Measurements from ENCODE around the gene ZNF197. TPM values are rescaled to one million over a fixed set of nuclear protein-coding genes. Genes with fewer than 3 reads are reported as not detected.

ZNF197 gene
- polyA plus RNA-seq, 1 donor (not counting 4 experiments of a cell fraction or from before 2014, with no cell fraction given): 8.8 TPM

DNA sequence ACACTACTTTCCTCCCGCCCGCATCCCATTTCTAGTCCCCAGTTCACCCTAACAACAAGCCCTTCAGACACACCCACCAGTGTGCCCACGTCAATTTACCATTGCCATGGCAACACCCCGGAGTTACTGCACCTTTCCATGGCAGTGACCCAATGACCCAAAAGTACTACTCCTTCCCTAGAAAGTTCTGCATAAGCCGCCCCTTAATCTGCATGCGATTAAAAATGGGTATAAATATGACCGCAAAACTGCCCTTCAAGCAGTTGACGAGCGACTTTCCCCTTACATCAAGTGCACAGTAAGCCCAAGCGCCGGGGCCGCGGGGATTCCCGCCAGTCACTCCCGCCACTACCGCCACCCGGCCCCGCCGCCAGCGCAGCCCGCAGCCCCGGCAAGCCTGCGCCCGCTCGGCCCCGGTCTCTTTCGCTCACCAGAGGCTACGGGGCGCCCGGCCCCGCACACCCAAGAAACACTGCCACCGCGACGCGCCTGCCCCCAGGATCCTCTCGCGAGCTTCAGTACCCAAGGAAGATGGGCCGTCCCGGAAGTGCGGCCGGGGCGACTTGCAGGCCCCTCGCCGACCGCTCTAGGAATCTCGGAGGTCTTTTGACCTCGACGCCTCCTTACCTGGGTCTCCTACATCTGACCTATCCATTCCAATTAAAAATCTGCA is 60.4 kb downstream of the ZNF197 start:
- H2AFZ ChIP-seq (ENCODE audit: control insufficient read depth, low read length): peak overlapping the region; percentile 81
- no peaks in the 10 kb centered on the region for H3K9me1 ChIP-seq (ENCODE audit: control insufficient read depth, extremely low read depth, insufficient read depth, low read length)
- no peak for FAIRE-seq
- no peak for DNase-seq (ENCODE audit: low read depth, low spot score)
- H3K4me1 ChIP-seq (ENCODE audit: control insufficient read depth, extremely low read depth, insufficient read depth, low read length): peaks cover 4% of the 10 kb centered on the region
- no peaks in the 10 kb centered on the region for H3K27me3 ChIP-seq (ENCODE audit: control insufficient read depth, extremely low read depth, insufficient read depth, low read length)
- H3K4me2 ChIP-seq (ENCODE audit: control insufficient read depth, extremely low read depth, insufficient read depth, low read depth, low read length): peak overlapping the region; percentile 88
- H3K9ac ChIP-seq (ENCODE audit: control insufficient read depth, extremely low read depth, insufficient read depth, low read length): peak overlapping the region; percentile 66
- H3K36me3 ChIP-seq (ENCODE audit: control insufficient read depth in 2 of 2, extremely low read depth in 1 of 2, insufficient read depth in 2 of 2, low read length in 2 of 2): no peaks in the 10 kb centered on the region
- TF ChIP-seq, protein P1, sequence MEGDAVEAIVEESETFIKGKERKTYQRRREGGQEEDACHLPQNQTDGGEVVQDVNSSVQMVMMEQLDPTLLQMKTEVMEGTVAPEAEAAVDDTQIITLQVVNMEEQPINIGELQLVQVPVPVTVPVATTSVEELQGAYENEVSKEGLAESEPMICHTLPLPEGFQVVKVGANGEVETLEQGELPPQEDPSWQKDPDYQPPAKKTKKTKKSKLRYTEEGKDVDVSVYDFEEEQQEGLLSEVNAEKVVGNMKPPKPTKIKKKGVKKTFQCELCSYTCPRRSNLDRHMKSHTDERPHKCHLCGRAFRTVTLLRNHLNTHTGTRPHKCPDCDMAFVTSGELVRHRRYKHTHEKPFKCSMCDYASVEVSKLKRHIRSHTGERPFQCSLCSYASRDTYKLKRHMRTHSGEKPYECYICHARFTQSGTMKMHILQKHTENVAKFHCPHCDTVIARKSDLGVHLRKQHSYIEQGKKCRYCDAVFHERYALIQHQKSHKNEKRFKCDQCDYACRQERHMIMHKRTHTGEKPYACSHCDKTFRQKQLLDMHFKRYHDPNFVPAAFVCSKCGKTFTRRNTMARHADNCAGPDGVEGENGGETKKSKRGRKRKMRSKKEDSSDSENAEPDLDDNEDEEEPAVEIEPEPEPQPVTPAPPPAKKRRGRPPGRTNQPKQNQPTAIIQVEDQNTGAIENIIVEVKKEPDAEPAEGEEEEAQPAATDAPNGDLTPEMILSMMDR (optimal IDR thresholded peaks at IDR 0.05 in 1 of 3, IDR thresholded peaks at IDR 0.05 in 1 of 3, conservative IDR thresholded peaks at IDR 0.05 in 1 of 3; ENCODE audit: extremely low read depth in 1 of 3, insufficient read depth in 2 of 3, low read length in 3 of 3): no peak
- TF ChIP-seq EZH2 (IDR thresholded peaks at IDR 0.05; ENCODE audit: low read length): no peak
- H3K9me3 ChIP-seq (ENCODE audit: control insufficient read depth, low read depth, low read length): no peaks in the 10 kb centered on the region
- peak overlapping the region; percentile 15 for H3K27ac ChIP-seq (ENCODE audit: control insufficient read depth, insufficient read depth, low read length)
- H3K79me2 ChIP-seq (ENCODE audit: control insufficient read depth, insufficient read depth, low read length): no peaks in the 10 kb centered on the region
- dilution Hi-C loops (cut with MboI; ENCODE audit: extremely low pct_ligation_motif_present, low sequenced_read_pairs): no loop called here
- no peaks in the 10 kb centered on the region for H4K20me1 ChIP-seq (ENCODE audit: control insufficient read depth, extremely low read depth, insufficient read depth, low read length)
- peak overlapping the region; percentile 55 to 71 (median 68) for H3K4me3 ChIP-seq (ENCODE audit: control insufficient read depth in 2 of 3, extremely low read depth in 1 of 3, insufficient read depth in 2 of 3, low read depth in 1 of 3, low read length in 3 of 3)

DNA sequence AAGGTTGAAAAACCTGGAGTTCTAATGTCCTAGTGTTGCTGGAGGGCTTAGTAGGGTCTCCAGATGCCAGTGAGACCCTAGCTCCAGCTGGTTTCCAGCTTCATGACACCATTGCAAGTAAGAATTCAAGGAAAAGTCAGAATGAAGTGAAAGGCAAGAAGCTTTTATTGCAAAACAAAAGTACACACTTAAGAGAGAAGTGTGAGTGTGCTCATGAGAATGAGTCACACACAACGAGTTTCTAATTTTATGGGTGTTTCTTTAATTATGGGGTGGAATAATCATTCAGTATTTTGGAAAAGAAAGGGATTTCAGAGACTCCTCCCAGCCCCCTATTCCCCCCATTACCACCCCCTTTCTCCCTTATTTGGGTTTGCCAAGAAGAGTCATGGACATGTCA is 63.1 kb downstream of the ZNF197 start:
- Histone ChIP-seq H3K4me2 (ENCODE audit: control insufficient read depth, extremely low read depth, insufficient read depth, low read depth, low read length) (no peak overlapping the region), H3K9ac (ENCODE audit: control insufficient read depth, extremely low read depth, insufficient read depth, low read length) (no peak overlapping the region), H3K27ac (ENCODE audit: control insufficient read depth, insufficient read depth, low read length) (no peak overlapping the region), H3K36me3 (ENCODE audit: control insufficient read depth in 2 of 2, extremely low read depth in 1 of 2, insufficient read depth in 2 of 2, low read length in 2 of 2) (no peaks in the 10 kb centered on the region), H3K4me1 (ENCODE audit: control insufficient read depth, extremely low read depth, insufficient read depth, low read length) (peaks cover 4% of the 10 kb centered on the region), H3K9me1 (ENCODE audit: control insufficient read depth, extremely low read depth, insufficient read depth, low read length) (no peaks in the 10 kb centered on the region), H3K79me2 (ENCODE audit: control insufficient read depth, insufficient read depth, low read length) (no peaks in the 10 kb centered on the region), H4K20me1 (ENCODE audit: control insufficient read depth, extremely low read depth, insufficient read depth, low read length) (no peaks in the 10 kb centered on the region), H3K4me3 (ENCODE audit: control insufficient read depth in 2 of 3, extremely low read depth in 1 of 3, insufficient read depth in 2 of 3, low read depth in 1 of 3, low read length in 3 of 3) (no peak overlapping the region), H3K27me3 (ENCODE audit: control insufficient read depth, extremely low read depth, insufficient read depth, low read length) (no peaks in the 10 kb centered on the region), H3K9me3 (ENCODE audit: control insufficient read depth, low read depth, low read length) (no peaks in the 10 kb centered on the region), H2AFZ (ENCODE audit: control insufficient read depth, low read length) (no peak overlapping the region)
- DNase-seq (ENCODE audit: low read depth, low spot score) (no peak), FAIRE-seq (no peak)
- TF ChIP-seq, protein P1 (optimal IDR thresholded peaks at IDR 0.05 in 1 of 3, IDR thresholded peaks at IDR 0.05 in 1 of 3, conservative IDR thresholded peaks at IDR 0.05 in 1 of 3; ENCODE audit: extremely low read depth in 1 of 3, insufficient read depth in 2 of 3, low read length in 3 of 3): no peak
- TF ChIP-seq EZH2 (IDR thresholded peaks at IDR 0.05; ENCODE audit: low read length): no peak
- dilution Hi-C loops (cut with MboI; ENCODE audit: extremely low pct_ligation_motif_present, low sequenced_read_pairs): no loop called here

Other genes starting within 250 kb of the ZNF197 start
- 3.0 to 3.3 TPM (median 3.3 TPM) in 3 replicates for gene ZNF445, start 147.4 kb upstream of the ZNF197 start, polyA plus RNA-seq
- 0.93 to 1.9 TPM (median 1.6 TPM) in 3 replicates for gene ZKSCAN7, start 69.8 kb upstream of the ZNF197 start, polyA plus RNA-seq
- 0.01 to 0.05 TPM (median 0.02 TPM) in 3 replicates for gene ZNF660, start 40.1 kb upstream of the ZNF197 start, polyA plus RNA-seq
- 5.5 to 9.4 TPM (median 6.3 TPM) in 3 replicates for gene ZNF35, start 23.7 kb downstream of the ZNF197 start, polyA plus RNA-seq
- gene ZNF502, start 87.6 kb downstream of the ZNF197 start, polyA plus RNA-seq: 3.3 to 4.9 TPM (median 4.8 TPM) in 3 replicates
- gene ZNF501, start 104.6 kb downstream of the ZNF197 start, polyA plus RNA-seq: 2.5 to 2.8 TPM (median 2.7 TPM) in 3 replicates
- 9.3 to 12.7 TPM (median 10.8 TPM) in 3 replicates for gene KIAA1143, start 136.6 kb downstream of the ZNF197 start, polyA plus RNA-seq
- gene KIF15, start 136.8 kb downstream of the ZNF197 start, polyA plus RNA-seq: 0.53 to 2.8 TPM (median 2.1 TPM) in 3 replicates
- 15.0 to 25.2 TPM (median 19.5 TPM) in 3 replicates for gene TMEM42, start 236.9 kb downstream of the ZNF197 start, polyA plus RNA-seq
- gene TGM4, start 249.6 kb downstream of the ZNF197 start, polyA plus RNA-seq: 1.3 to 2.2 TPM (median 1.3 TPM) in 3 replicates

All from keratinocyte (primary cell).